WERI-Rb-1 (cell line): ENCODE data around the gene OR8K5.
"Not testable (repeated sequence)": the region's sequence is repeated elsewhere in the genome, so short reads cannot be mapped to it uniquely, and the experiment has no call there.

ENCODE experiments used
- DNase-seq: peaks from one replicate; pipeline ENCODE4 v3.0.0-alpha.2; 2020
- H3K27ac ChIP-seq: fragments of 250-450 bp; sonication (Bioruptor Pico); 2 replicates; pipeline ENCODE4 v1.5.1; 2020; ENCODE audit warnings: mild to moderate bottlenecking, moderate library complexity
- H3K27me3 ChIP-seq: fragments of 250-450 bp; sonication (Bioruptor Pico); 2 replicates; pipeline ENCODE4 v1.5.1; 2021; ENCODE audit warnings: mild to moderate bottlenecking, low read depth, moderate library complexity; ENCODE audit not compliant: insufficient read depth, severe bottlenecking
- H3K36me3 ChIP-seq: fragments of 250-450 bp; sonication (Bioruptor Pico); 2 replicates; pipeline ENCODE4 v1.5.1; 2020; ENCODE audit warnings: mild to moderate bottlenecking, moderate library complexity
- H3K4me3 ChIP-seq: 2 replicates; pipeline ENCODE4 v1.5.1; 2011; ENCODE audit warnings: low read depth, mild to moderate bottlenecking, control low read depth, low read length
- H3K9me3 ChIP-seq: fragments of 250-450 bp; sonication (Bioruptor Pico); 2 replicates; pipeline ENCODE4 v1.5.1; 2021; ENCODE audit warnings: mild to moderate bottlenecking, moderate library complexity; ENCODE audit not compliant: severe bottlenecking
- TF ChIP-seq, protein P1 (sequence below): IDR thresholded peaks from 2 replicates; pipeline ENCODE4 v1.5.1; 2011; ENCODE audit warnings: low read depth, mild to moderate bottlenecking, control low read depth, inconsistent platforms, low read length

OR8K5 gene

DNA sequence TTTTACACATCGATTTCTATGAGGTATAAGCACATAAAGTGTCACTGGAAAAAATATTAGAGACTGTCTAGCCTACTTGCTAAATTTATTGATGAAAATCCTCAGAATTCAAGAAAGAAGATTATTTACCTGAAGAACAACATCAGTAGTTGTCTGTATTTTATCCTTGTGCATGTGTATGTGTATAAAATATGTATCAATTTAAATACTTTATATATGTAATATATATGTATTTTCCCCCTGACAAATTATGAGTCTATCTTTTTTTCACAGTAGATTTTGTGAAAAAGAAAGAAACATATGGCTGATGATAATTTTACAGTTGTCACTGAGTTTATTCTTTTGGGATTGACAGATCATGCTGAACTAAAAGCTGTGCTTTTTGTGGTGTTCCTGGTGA lies 16.2 kb upstream of the OR8K5 start, which contains the start of gene OR5J2:
TSS of gene OR5J2 (plus strand) at position 301 of the 400 bp plus-strand sequence. CDS start at position 301, 0 bp downstream.
- no peak for DNase-seq
- no peak within 1 kb of the TSS for H3K27ac ChIP-seq
- peaks cover 4% of the 10 kb centered on the region for H3K9me3 ChIP-seq
- H3K27me3 ChIP-seq = peaks cover 7% of the 10 kb centered on the region
- no peaks in the 10 kb centered on the region for H3K36me3 ChIP-seq
- TF ChIP-seq, protein P1, sequence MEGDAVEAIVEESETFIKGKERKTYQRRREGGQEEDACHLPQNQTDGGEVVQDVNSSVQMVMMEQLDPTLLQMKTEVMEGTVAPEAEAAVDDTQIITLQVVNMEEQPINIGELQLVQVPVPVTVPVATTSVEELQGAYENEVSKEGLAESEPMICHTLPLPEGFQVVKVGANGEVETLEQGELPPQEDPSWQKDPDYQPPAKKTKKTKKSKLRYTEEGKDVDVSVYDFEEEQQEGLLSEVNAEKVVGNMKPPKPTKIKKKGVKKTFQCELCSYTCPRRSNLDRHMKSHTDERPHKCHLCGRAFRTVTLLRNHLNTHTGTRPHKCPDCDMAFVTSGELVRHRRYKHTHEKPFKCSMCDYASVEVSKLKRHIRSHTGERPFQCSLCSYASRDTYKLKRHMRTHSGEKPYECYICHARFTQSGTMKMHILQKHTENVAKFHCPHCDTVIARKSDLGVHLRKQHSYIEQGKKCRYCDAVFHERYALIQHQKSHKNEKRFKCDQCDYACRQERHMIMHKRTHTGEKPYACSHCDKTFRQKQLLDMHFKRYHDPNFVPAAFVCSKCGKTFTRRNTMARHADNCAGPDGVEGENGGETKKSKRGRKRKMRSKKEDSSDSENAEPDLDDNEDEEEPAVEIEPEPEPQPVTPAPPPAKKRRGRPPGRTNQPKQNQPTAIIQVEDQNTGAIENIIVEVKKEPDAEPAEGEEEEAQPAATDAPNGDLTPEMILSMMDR = no peak
- no peak within 1 kb of the TSS for H3K4me3 ChIP-seq

DNA sequence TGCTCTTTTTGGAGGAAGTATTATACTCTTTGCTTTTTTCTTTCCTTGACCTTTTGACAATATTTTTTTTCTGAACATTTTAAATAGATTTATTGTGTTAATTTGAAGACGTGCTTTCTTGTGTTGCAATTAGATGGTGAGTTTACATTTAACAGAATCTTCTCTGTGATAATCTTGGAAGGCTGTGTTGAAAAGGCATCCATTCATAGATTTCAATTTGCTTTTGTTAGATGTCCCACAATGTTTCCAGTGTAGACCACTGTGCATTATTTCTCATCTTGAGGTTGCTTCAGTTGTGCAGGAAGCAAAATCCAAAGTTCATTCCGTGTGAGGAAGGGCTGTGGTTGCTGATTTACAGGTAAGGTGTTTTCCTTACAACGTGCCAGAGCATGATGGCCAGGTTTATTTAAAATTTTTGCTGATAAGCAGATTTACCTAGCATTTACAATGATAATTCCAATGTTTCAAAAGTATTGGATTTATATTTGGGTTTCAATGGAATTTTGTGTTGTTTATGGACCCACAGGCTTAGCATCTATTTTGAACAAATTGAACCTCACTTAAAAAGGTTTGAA lies 12.2 kb upstream of the OR8K5 start:
- no peak overlapping the region for H3K4me3 ChIP-seq
- DNase-seq = no peak
- H3K27me3 ChIP-seq = peaks cover 13% of the 10 kb centered on the region
- H3K36me3 ChIP-seq = no peaks in the 10 kb centered on the region
- H3K9me3 ChIP-seq = no peaks in the 10 kb centered on the region
- no peak overlapping the region for H3K27ac ChIP-seq
- TF ChIP-seq, protein P1 = no peak

DNA sequence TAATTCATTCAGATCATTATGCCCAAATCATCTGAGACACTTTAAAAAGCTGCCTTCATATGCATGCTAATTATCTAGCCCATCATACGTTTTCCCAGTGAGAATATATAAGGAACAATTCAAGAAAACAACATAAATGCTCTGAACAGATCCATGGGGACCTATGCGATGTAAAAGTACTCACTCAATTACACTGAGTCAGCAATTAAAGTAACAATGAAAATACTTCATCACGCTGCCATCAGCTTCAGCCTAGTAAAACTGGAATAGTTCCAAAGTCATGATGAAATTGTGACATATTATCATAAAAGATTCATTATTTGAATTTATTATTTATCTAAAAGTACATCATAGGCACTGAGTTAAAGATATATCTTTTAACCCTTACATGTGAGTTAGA lies 3.7 kb upstream of the OR8K5 start:
- TF ChIP-seq, protein P1 = no peak
- no peaks in the 10 kb centered on the region for H3K9me3 ChIP-seq
- DNase-seq = no peak
- peaks cover 8% of the 10 kb centered on the region for H3K27me3 ChIP-seq
- H3K4me3 ChIP-seq = no peak overlapping the region
- H3K27ac ChIP-seq = no peak overlapping the region
- no peaks in the 10 kb centered on the region for H3K36me3 ChIP-seq

DNA sequence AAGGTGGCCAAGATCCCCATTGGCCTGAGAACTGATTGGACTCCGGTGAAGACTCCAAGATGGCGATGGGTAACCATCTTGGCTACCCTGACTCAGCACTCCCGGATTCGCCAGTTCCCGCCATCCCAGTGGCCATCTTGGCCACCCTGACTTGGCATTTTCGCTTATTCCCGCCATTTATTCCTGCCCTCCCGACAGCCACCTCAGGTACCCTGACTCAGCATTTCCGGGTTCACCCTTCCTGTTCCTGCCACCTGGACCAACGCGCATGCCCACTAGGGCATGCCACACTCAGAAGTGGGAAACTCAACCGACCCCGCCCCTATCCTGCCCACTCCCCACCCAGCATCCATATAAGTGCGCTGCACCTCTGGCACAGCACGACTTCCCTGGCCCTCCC lies 7.8 kb downstream of the OR8K5 start:
- TF ChIP-seq, protein P1 = no peak
- Histone ChIP-seq H3K27me3 (peaks cover 23% of the 10 kb centered on the region), H3K27ac (no peak overlapping the region), H3K36me3 (no peaks in the 10 kb centered on the region), H3K9me3 (no peaks in the 10 kb centered on the region), H3K4me3 (no peak overlapping the region)
- DNase-seq = no peak

DNA sequence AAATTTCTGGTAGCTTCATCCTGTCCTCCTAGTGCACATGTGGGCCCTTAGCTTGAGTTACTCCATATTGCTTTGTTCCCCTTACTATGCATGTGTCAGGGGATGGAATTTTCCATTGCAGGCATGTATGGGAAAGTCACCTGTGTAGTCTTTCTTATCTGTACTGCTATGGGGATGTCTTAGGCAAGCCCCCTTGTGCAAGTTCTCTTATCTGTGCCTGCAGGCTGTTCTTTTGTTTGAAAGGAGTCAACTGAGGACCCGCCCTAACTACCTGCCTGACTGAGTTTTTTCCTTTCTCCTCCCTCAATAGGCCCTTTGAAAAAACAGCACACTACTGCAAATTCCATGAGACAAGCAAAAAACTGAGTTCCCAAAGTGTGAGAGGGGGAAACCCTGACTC lies 8.7 kb downstream of the OR8K5 start:
- DNase-seq = no peak
- TF ChIP-seq, protein P1 = no peak
- peaks cover 21% of the 10 kb centered on the region for H3K27me3 ChIP-seq
- H3K27ac ChIP-seq = no peak overlapping the region
- no peak overlapping the region for H3K4me3 ChIP-seq
- no peaks in the 10 kb centered on the region for H3K9me3 ChIP-seq
- no peaks in the 10 kb centered on the region for H3K36me3 ChIP-seq

DNA sequence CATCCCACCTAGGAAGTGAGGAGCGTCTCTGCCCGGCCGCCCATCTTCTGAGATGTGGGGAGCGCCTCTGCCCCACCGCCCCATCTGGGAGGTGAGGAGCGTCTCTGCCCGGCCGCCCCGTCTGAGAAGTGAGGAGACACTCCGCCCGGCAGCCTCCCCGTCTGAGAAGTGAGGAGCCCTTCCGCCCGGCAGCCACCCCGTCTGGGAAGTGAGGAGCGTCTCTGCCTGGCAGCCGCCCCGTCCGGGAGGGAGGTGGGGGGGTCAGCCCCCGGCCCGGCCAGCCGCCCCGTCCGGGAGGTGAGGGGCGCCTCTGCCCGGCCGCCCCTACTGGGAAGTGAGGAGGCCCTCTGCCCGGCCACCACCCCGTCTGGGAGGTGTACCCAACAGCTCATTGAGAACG lies 16.4 kb downstream of the OR8K5 start:
- not testable (repeated sequence) for H3K36me3 ChIP-seq, DNase-seq, H3K9me3 ChIP-seq, H3K4me3 ChIP-seq, H3K27ac ChIP-seq
- peaks cover 37% of the 10 kb centered on the region for H3K27me3 ChIP-seq
